Stomach (tissue), 4 donors: ENCODE results near the gene SCUBE3.

Experiments used
- CTCF ChIP-seq, 7 experiments: fragments of 450-650 bp in 4 of 7; fragments of 200-600 bp in 3 of 7; sonication (generic) in 3 of 7; IDR thresholded peaks; one replicate each; pipeline ENCODE4 v1.5.1; 2016 to 2019; ENCODE audit warnings: antibody characterized with exemption in 7 of 7, control low read depth in 2 of 7, mild to moderate bottlenecking in 1 of 7
- POLR2A ChIP-seq, 4 donors: fragments of 450-650 bp; IDR thresholded peaks; one replicate each; pipeline ENCODE4 v1.6.1; 2016; ENCODE audit warnings: antibody characterized with exemption in 4 of 4, control low read depth in 2 of 4, mild to moderate bottlenecking in 1 of 4, moderate library complexity in 1 of 4

- TF ChIP-seq CTCF (IDR thresholded peaks at IDR 0.05): no peak
- TF ChIP-seq POLR2A (IDR thresholded peaks at IDR 0.05): no peak
Observed at GRCh38 chr6:35264550-35265274, 51.0 kb downstream of the SCUBE3 start.
